HG03521 (cell line): ENCODE measurements around the gene SMG7.

Experiments used
- ATAC-seq: cut with Tn5 transposase; IDR thresholded peaks from one replicate; pipeline ENCODE4 v1.9.1; 2021; ENCODE audit warnings: mild to moderate bottlenecking, moderate library complexity; ENCODE audit not compliant: unreplicated experiment

SMG7 gene

GRCh38 chr1:183589384-183589783 is 117.1 kb downstream of the SMG7 start:
- ATAC-seq, result no peak

DNA sequence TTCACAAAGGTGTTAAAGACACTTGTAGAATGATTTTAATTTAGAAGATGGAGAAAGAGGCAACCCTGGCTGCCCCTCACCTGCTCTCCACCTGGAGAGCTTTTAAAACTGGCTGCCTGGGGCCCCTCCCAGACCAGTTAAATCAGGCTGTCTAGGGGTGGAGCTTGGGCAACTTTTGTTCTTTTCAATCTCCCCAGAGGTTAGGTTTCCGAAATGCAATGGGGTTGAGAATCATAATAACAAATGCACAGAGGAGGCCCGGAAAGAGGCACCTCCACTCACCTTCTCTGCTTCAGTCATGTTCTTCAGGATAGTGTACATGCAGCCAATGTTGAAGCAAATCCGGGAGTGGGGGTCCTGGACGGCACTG is 117.6 kb downstream of the SMG7 start:
- ATAC-seq, result no peak

DNA sequence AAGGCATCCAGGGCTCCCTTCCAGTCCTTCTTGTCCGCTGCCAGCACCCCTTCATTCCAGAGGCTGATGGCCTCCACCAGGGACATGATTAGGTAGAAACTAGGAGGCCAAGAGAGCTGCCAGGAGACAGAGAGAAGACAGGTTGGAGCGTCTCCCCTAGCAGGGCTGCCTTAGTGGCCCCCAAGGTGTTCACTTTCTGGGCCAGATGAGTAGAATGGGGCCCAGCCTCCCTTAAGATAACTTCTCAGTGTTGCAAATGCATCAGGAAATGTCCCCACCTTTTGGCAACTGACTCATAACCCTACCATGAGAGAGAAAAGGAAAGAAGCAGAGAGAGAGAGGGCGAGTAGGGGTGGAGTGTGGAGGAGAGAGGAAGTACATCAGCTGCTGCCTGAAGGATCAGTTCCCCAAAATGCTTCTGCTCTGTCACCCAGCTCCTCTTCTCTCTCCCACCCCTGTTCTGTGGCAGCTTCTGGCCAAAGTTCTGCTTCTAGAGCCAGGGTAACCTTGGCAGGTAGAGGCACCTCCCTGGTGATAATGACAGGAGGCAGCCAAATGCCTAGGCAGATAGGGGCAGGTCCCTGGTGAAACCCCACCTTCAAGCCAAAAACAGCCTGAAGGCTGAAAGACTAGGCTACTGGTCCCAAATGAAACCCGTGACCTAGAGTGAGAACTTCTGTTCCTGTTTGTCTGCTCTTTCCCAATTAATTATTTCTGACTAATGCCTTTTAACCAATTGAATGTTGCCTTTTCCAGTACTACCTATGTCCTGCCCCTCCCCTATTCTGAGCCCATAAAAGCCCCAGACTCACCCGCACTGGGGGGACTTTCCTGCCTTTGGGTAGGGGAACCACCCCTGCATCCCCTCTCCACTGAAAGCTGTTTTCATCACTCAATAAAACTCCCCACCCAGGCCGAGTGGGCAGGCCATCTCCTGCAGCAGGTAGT is 118.2 kb downstream of the SMG7 start, which contains the start of gene NCF2:
NCF2 (minus strand) TSS at position 216 of the 948 bp plus-strand sequence; CDS start at position 86, 130 bp downstream.
- ATAC-seq, result peak; percentile 79

DNA sequence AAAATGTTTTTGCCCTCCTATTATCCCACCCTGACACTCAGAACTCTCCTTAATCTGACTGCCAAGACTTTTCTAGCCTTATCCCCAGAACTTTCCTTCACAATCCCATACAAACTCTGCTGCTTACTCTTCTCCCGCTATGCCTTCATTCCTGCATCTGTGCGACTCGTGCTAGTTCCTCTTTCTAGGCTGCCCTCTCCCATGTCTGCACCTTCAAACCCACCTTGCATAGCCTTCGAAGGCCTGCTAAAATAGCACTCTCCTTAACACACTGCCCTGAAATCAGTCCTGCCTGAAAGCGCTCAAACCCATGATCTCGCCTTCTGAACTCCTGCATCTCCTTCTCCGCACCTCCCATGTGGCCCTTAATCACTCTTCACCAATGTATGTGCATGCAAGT is 120.4 kb downstream of the SMG7 start:
- no peak for ATAC-seq

DNA sequence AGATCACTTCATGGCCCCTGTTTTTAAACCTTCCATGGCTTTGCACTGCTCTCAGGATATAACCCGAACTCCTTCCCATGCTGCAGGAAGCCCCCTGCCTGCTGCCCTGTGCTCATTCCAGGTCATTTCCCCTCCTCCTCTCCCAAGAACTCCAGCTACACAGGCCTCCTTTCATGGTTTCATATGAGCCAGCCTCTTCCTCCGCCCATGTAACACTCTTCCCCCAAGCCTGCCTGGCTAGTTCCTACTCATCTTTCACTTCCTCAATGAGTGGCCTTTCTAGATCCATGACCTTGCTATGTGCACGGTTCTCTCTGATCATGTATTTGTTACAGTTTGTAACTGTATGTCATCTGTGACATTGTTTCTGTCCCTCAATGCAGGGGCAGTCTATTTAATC is 121.1 kb downstream of the SMG7 start:
- ATAC-seq, result peak; percentile 56

- ATAC-seq, result no peak
Observed at GRCh38 chr1:183595537-183595936, 123.2 kb downstream of the SMG7 start.

DNA sequence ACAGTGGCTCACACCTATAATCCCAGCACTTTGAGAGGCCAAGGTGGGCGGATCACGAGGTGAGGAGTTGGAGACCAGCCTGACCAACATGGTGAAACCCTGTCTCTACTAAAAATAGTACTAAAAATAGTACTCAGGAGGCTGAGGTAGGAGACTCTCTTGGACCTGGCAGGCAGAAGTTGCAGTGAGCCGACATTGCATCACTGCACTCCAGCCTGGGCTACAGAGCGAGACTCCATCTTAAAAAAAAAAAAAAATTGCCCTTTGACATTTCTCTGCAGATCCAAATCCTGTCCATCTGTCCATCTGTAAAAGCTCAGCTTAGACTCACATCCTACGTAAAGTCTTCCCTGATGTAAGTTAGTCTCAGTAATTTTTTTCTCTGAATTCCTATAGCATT is 124.2 kb downstream of the SMG7 start:
- ATAC-seq, result no peak

GRCh38 chr1:183597656-183598347 is 125.5 kb downstream of the SMG7 start:
- ATAC-seq, result no peak

GRCh38 chr1:183598386-183598785 is 126.1 kb downstream of the SMG7 start:
- peak; percentile 67 for ATAC-seq

DNA sequence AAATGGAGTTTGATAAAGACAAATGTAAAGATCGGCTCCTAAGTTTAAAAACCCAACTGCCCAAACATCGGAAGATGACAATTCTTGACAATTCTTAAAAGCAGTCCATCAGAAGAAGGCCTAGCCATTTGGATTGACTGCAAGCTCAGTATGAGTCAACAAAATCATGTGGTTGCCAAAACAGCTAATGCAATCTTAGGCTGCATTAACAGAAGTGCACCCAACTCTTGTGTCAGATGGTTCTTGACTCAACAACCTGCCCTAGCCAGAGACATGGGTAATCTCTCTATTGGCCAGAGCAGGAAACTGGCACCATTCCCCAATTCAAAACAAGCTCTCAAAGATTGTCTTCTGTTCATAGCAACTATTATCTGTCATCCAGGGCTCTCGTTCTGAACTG is 127.8 kb downstream of the SMG7 start:
- no peak for ATAC-seq

DNA sequence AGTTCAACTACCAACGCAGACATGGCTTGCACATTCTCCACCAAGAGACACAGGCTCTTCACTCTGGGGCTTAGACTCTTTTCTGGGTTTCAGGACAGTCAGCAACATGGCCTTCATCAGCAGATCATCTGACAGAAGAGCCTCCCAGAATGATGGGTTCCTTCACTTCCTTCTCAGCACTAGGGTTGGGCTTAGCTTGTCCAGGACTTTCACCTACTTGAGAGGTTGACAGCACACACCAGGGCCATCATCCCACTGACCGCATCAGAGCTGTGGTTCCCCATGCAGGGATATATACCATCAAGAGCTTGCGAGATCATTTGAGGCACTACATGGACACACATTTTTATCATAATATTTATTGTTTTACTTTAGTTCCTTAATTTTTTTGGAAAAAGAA is 128.3 kb downstream of the SMG7 start:
- ATAC-seq, result no peak

DNA sequence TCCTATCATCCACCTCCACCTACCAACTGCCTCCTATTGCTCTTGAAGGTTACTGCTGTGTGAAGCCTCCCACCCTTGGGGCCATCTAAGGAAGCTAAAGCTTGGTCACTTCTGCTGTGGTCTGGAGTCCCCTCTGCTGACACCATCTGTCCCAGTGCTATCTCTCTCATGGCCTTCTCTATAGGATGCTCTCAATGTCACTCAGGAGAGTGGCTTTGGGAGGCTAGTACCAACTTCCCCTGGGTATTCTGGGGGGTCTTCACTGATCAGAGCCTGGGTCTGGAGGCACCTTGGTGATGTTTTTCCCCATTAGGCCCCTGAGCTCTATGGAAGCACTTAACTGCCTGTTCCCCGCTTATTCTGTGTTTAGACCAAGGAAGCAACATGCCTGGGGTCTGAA is 130.2 kb downstream of the SMG7 start:
- no peak for ATAC-seq
